Heart right ventricle (tissue), 16 donors: ENCODE measurements around the gene LRMDA. TPM values are rescaled to one million over a fixed set of nuclear protein-coding genes. Genes with fewer than 3 reads are reported as not detected.

Source experiments
- ATAC-seq, 8 donors: fragments of 200-7000 bp; cut with Tn5 transposase; one replicate each; pipeline ENCODE4 v1.9.1; 2020; ENCODE audit warnings: mild to moderate bottlenecking in 8 of 8, moderate library complexity in 8 of 8, moderate number of reproducible peaks in 1 of 8
- DNase-seq, 2 donors: peaks; one replicate each; pipeline ENCODE4 v3.0.0-alpha.2; 2020
- H3K27ac ChIP-seq, 10 donors: fragments of 200-600 bp; sonication (generic) in 2 of 10; one replicate each; pipeline versions ENCODE4 v1.5.0 to v1.8.0; 2020 to 2022; ENCODE audit warnings: mild to moderate bottlenecking in 3 of 10
- H3K27me3 ChIP-seq, 7 donors: fragments of 200-600 bp; one replicate each; pipeline ENCODE4 v1.8.0; 2021 to 2022; ENCODE audit warnings: mild to moderate bottlenecking in 2 of 7
- H3K36me3 ChIP-seq, 9 donors: fragments of 200-600 bp; sonication (generic) in 1 of 9; one replicate each; pipeline versions ENCODE4 v1.5.0 to v1.8.0; 2020 to 2022; ENCODE audit warnings: mild to moderate bottlenecking in 2 of 9
- H3K4me1 ChIP-seq, 9 donors: fragments of 200-600 bp; sonication (generic) in 1 of 9; one replicate each; pipeline versions ENCODE4 v1.5.0 to v1.8.0; 2020 to 2022; ENCODE audit warnings: mild to moderate bottlenecking in 4 of 9
- H3K4me3 ChIP-seq, 10 donors: fragments of 200-600 bp; sonication (generic) in 2 of 10; one replicate each; pipeline versions ENCODE4 v1.5.0 to v1.8.0; 2020 to 2022; ENCODE audit warnings: mild to moderate bottlenecking in 7 of 10, moderate library complexity in 2 of 10
- H3K9me3 ChIP-seq, 11 donors: fragments of 200-600 bp in 10 of 11; sonication (generic) in 2 of 11; one replicate each; pipeline versions ENCODE4 v1.5.0 to v1.8.0; 2013 to 2022; ENCODE audit warnings: mild to moderate bottlenecking in 2 of 11, control low read depth in 1 of 11, moderate library complexity in 1 of 11
- CTCF ChIP-seq, 9 donors: fragments of 200-600 bp; sonication (generic) in 2 of 9; IDR thresholded peaks; one replicate each; pipeline versions ENCODE4 v1.5.0 to v1.8.0; 2021 to 2022; ENCODE audit warnings: antibody characterized with exemption in 9 of 9, mild to moderate bottlenecking in 5 of 9, moderate library complexity in 1 of 9
- WGBS, 2 donors: extraction: QIAGEN DNeasy Blood & Tissue Kit; methylation state at CpG; one replicate each; pipeline ENCODE4 v1.1.7; 2013; ENCODE audit warnings: inconsistent platforms in 1 of 2; 5-methylcytosine and 5-hydroxymethylcytosine counted together
- intact Hi-C, 10 donors: fragments of 100-400 bp; cut with DNase I; formaldehyde crosslinking; loops; one replicate each; pipeline versions ENCODE4 v1.11.1 to v1.14.2; 2022
- polyA plus RNA-seq, 2 donors: library from polyadenylated mRNA; stranded (reverse); fragments of 200-250 nt; gene quantifications; one replicate each; pipeline ENCODE4 v1.2.3, GENCODE V29; 2013
- total RNA-seq, 10 donors: library from RNA; stranded (reverse); fragmentation: NEBNext Ultra II Directional in 3 of 10; extraction: Animal tissue kit (Norgen Biotek cat#: 25700) in 3 of 10; gene quantifications; one replicate each; pipeline versions ENCODE4 v1.2.1 to v1.2.4, GENCODE V29; 2021 to 2023
- donor health status: Arrhythmogenic right ventricular cardiomyopathy.
- donor health status: ischemic (EF 13 %, LVEDD 7.1; RV severe dilation, severe dysfunction).
- donor health status: healthy with polysubstance abuse.
- donor health status: DM: no; HTN: yes; CAD: no.
- donor health status: DM: no; HTN: no; CAD: no.
- donor health status: ischemic (EF 25% LVEDD 6.9; RV normal size, moderate dysfunction).
- donor health status: ischemic (EF 25% LVEDD 5.7; RV mildly dilated, moderate dysfunction).
- donor health status: healthy.
- donor health status: DM: yes; HTN: yes; CAD: no.
- donor health status: Ischemic cardiomyopathy.
- donor health status: ischemic (EF 35%, LVEDD 5.7; RV mildly dilated, moderate dysfunction).
- donor health status: nonischemic (EF 11% LVEDD 7.7; RV severe dilation, severe dysfunction).
- donor health status: DM: yes; HTN: yes; CAD: no.
- donor health status: PGD.
- donor health status: ischemic (EF 29% LVEDD 5.4; RV normal size, mild dysfunction).
- donor health status: nonischemic (EF 23%, LVEDD 6.1; RV moderate dilation, normal function).

LRMDA gene
- total and polyA plus RNA-seq, 12 donors = 4.0 to 59.8 (median 12.7) TPM

- no peak for TF ChIP-seq CTCF (IDR thresholded peaks at IDR 0.05)
- WGBS, 2 donors = 91 to 93% methylated on average over 2 of the region's 2 CpGs
- Histone ChIP-seq H3K27ac (no peak overlapping the region), H3K36me3 (no peaks in the 10 kb centered on the region), H3K4me3 (no peak overlapping the region), H3K9me3 (peaks cover 0 to 9% (median 0%) of the 10 kb centered on the region in 11 donors), H3K4me1 (no peaks in the 10 kb centered on the region), H3K27me3 (no peaks in the 10 kb centered on the region)
- DNase-seq (no peak), ATAC-seq (no peak)
- intact Hi-C loops = no loop called here
Measured at GRCh38 chr10:76213876-76214275, 782.5 kb downstream of the LRMDA start.

GRCh38 chr10:76218035-76218434 lies 786.6 kb downstream of the LRMDA start:
- intact Hi-C loops = no loop called here
- Histone ChIP-seq H3K27ac (no peak overlapping the region), H3K4me1 (no peaks in the 10 kb centered on the region), H3K9me3 (peaks cover 0 to 10% (median 0%) of the 10 kb centered on the region in 11 donors), H3K36me3 (no peaks in the 10 kb centered on the region), H3K4me3 (no peak overlapping the region), H3K27me3 (no peaks in the 10 kb centered on the region)
- ATAC-seq = no peak
- 76 to 85% methylated on average over 6 of the region's 6 CpGs for WGBS, 2 donors
- no peak for TF ChIP-seq CTCF (IDR thresholded peaks at IDR 0.05)
- DNase-seq = no peak

- intact Hi-C loops = no loop called here
- DNase-seq (no peak), ATAC-seq (no peak)
- Histone ChIP-seq H3K36me3 (no peaks in the 10 kb centered on the region), H3K27ac (no peak overlapping the region), H3K4me3 (no peak overlapping the region), H3K4me1 (peaks cover 0 to 7% (median 0%) of the 10 kb centered on the region in 9 donors), H3K9me3 (peaks cover 0 to 5% (median 0%) of the 10 kb centered on the region in 11 donors), H3K27me3 (no peaks in the 10 kb centered on the region)
- TF ChIP-seq CTCF (IDR thresholded peaks at IDR 0.05) = no peak
- 90 to 93% methylated on average over 5 of the region's 5 CpGs for WGBS, 2 donors
Measured at GRCh38 chr10:76229341-76229740, 797.9 kb downstream of the LRMDA start.

- no peak overlapping the region for H3K4me3 ChIP-seq
- peaks cover 0 to 7% (median 0%) of the 10 kb centered on the region in 9 donors for H3K4me1 ChIP-seq
- H3K27me3 ChIP-seq = no peaks in the 10 kb centered on the region
- ATAC-seq (no peak), DNase-seq (no peak)
- WGBS, 2 donors = 49 to 55% methylated on average over 1 of the region's 1 CpG
- H3K36me3 ChIP-seq = no peaks in the 10 kb centered on the region
- intact Hi-C loops = no loop called here
- H3K9me3 ChIP-seq = peaks cover 0 to 2% (median 0%) of the 10 kb centered on the region in 11 donors
- no peak for TF ChIP-seq CTCF (IDR thresholded peaks at IDR 0.05)
- no peak overlapping the region for H3K27ac ChIP-seq
Measured at GRCh38 chr10:76230921-76231285, 799.5 kb downstream of the LRMDA start.
